Measurements from ENCODE around the gene ATXN1.

ATXN1 gene

DNA sequence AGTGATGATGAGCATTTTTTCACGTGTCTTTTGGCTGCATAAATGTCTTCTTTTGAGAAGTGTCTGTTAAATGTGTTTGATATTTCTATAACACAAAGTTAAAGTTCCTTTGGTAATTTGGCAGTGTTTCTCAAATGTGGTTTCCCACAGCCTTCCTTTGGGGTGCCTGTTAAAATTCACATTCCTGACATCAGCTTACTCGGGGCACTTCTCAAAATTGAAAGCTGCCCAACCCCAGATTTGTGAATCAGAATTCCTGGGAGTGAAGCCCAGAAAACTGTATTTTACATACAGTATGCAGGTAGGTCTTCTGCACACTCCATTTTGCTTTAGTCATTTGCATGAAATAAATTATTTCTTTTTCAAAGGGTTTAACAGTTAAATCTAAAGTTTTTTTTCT lies 315.0 kb downstream of the ATXN1 start:
- Histone ChIP-seq H3K9me2 (replicated peaks; ENCODE audit: control insufficient read depth, low read length) (no peaks in the 10 kb centered on the region), H3F3A (ENCODE audit: control insufficient read depth, insufficient read depth) (0 out of 2 replicates have a peak, but pooled peaks cover 4% of the 10 kb centered on the region), H3K27ac (ENCODE audit: low read depth, low read length) (no peak overlapping the region), H4K20me1 (ENCODE audit: control insufficient read depth, insufficient read depth, low read depth, low read length) (no peaks in the 10 kb centered on the region), H3K9me3 (ENCODE audit: control insufficient read depth, insufficient read depth, low read length) (no peaks in the 10 kb centered on the region), H3K27me3 (ENCODE audit: control insufficient read depth, low read length) (no peaks in the 10 kb centered on the region), H3K4me3 (ENCODE audit: low read length) (no peak overlapping the region), H3K79me2 (ENCODE audit: control insufficient read depth, low read length) (no peaks in the 10 kb centered on the region), H3K4me1 (ENCODE audit: control insufficient read depth, low read length) (peaks cover 10% of the 10 kb centered on the region), H3K36me3 (ENCODE audit: control insufficient read depth, low read length) (no peaks in the 10 kb centered on the region), H3K4me2 (ENCODE audit: low read length) (peak overlapping the region; percentile 46)
- TF ChIP-seq EZH2phosphoT487 (IDR thresholded peaks at IDR 0.05; ENCODE audit: borderline replicate concordance, low read length), result no peak
- TF ChIP-seq, protein P1, sequence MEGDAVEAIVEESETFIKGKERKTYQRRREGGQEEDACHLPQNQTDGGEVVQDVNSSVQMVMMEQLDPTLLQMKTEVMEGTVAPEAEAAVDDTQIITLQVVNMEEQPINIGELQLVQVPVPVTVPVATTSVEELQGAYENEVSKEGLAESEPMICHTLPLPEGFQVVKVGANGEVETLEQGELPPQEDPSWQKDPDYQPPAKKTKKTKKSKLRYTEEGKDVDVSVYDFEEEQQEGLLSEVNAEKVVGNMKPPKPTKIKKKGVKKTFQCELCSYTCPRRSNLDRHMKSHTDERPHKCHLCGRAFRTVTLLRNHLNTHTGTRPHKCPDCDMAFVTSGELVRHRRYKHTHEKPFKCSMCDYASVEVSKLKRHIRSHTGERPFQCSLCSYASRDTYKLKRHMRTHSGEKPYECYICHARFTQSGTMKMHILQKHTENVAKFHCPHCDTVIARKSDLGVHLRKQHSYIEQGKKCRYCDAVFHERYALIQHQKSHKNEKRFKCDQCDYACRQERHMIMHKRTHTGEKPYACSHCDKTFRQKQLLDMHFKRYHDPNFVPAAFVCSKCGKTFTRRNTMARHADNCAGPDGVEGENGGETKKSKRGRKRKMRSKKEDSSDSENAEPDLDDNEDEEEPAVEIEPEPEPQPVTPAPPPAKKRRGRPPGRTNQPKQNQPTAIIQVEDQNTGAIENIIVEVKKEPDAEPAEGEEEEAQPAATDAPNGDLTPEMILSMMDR (IDR thresholded peaks at IDR 0.05; ENCODE audit: low read depth, low read length, poor library complexity, severe bottlenecking), result no peak

- no peaks in the 10 kb centered on the region for H4K20me1 ChIP-seq (ENCODE audit: control insufficient read depth, insufficient read depth, low read depth, low read length)
- peaks cover 46% of the 10 kb centered on the region for H3K4me1 ChIP-seq (ENCODE audit: control insufficient read depth, low read length)
- H3K9me2 ChIP-seq (replicated peaks; ENCODE audit: control insufficient read depth, low read length), result no peaks in the 10 kb centered on the region
- TF ChIP-seq, protein P1 (IDR thresholded peaks at IDR 0.05; ENCODE audit: low read depth, low read length, poor library complexity, severe bottlenecking), result no peak
- no peak for TF ChIP-seq EZH2phosphoT487 (IDR thresholded peaks at IDR 0.05; ENCODE audit: borderline replicate concordance, low read length)
- no peaks in the 10 kb centered on the region for H3K79me2 ChIP-seq (ENCODE audit: control insufficient read depth, low read length)
- 0 out of 2 replicates have a peak, but pooled peaks cover 4% of the 10 kb centered on the region for H3F3A ChIP-seq (ENCODE audit: control insufficient read depth, insufficient read depth)
- no peaks in the 10 kb centered on the region for H3K36me3 ChIP-seq (ENCODE audit: control insufficient read depth, low read length)
- no peak overlapping the region for H3K4me3 ChIP-seq (ENCODE audit: low read length)
- H3K4me2 ChIP-seq (ENCODE audit: low read length), result no peak overlapping the region
- no peaks in the 10 kb centered on the region for H3K27me3 ChIP-seq (ENCODE audit: control insufficient read depth, low read length)
- H3K9me3 ChIP-seq (ENCODE audit: control insufficient read depth, insufficient read depth, low read length), result no peaks in the 10 kb centered on the region
- H3K27ac ChIP-seq (ENCODE audit: low read depth, low read length), result no peak overlapping the region
Measured at GRCh38 chr6:16442031-16442430, 319.2 kb downstream of the ATXN1 start.

GRCh38 chr6:16441262-16441661 lies 320.0 kb downstream of the ATXN1 start:
- no peak for TF ChIP-seq EZH2phosphoT487 (IDR thresholded peaks at IDR 0.05; ENCODE audit: borderline replicate concordance, low read length)
- TF ChIP-seq, protein P1 (IDR thresholded peaks at IDR 0.05; ENCODE audit: low read depth, low read length, poor library complexity, severe bottlenecking), result no peak
- Histone ChIP-seq H3K9me2 (replicated peaks; ENCODE audit: control insufficient read depth, low read length) (no peaks in the 10 kb centered on the region), H3K79me2 (ENCODE audit: control insufficient read depth, low read length) (no peaks in the 10 kb centered on the region), H3K36me3 (ENCODE audit: control insufficient read depth, low read length) (no peaks in the 10 kb centered on the region), H3K27ac (ENCODE audit: low read depth, low read length) (no peak overlapping the region), H3K9me3 (ENCODE audit: control insufficient read depth, insufficient read depth, low read length) (no peaks in the 10 kb centered on the region), H3K4me3 (ENCODE audit: low read length) (no peak overlapping the region), H3K4me1 (ENCODE audit: control insufficient read depth, low read length) (peaks cover 47% of the 10 kb centered on the region), H3K4me2 (ENCODE audit: low read length) (no peak overlapping the region), H4K20me1 (ENCODE audit: control insufficient read depth, insufficient read depth, low read depth, low read length) (no peaks in the 10 kb centered on the region), H3K27me3 (ENCODE audit: control insufficient read depth, low read length) (no peaks in the 10 kb centered on the region), H3F3A (ENCODE audit: control insufficient read depth, insufficient read depth) (0 out of 2 replicates have a peak, but pooled peaks cover 4% of the 10 kb centered on the region)
